Ishikawa (cell line): Measurements from ENCODE around the gene PDE1C.

Experiments
- CEBPB ChIP-seq: IDR thresholded peaks from 2 replicates; pipeline ENCODE4 v1.6.1; 2012
- CREB1 ChIP-seq: IDR thresholded peaks from 2 replicates; pipeline ENCODE4 v1.6.1; 2012; ENCODE audit warnings: low read depth
- EGR1 ChIP-seq: IDR thresholded peaks from 2 replicates; pipeline ENCODE4 v1.6.1; 2012
- EP300 ChIP-seq: IDR thresholded peaks from 2 replicates; pipeline ENCODE4 v1.6.1; 2012; ENCODE audit warnings: borderline replicate concordance
- FOXM1 ChIP-seq: IDR thresholded peaks from 2 replicates; pipeline ENCODE4 v1.6.1; 2012; ENCODE audit warnings: low read depth, borderline replicate concordance
- MAX ChIP-seq: IDR thresholded peaks from 2 replicates; pipeline ENCODE4 v1.6.1; 2012
- NFIC ChIP-seq: IDR thresholded peaks from 2 replicates; pipeline ENCODE4 v1.6.1; 2012
- RAD21 ChIP-seq: IDR thresholded peaks from 2 replicates; pipeline ENCODE4 v1.6.1; 2012; ENCODE audit warnings: low read depth
- REST ChIP-seq: IDR thresholded peaks from 2 replicates; pipeline ENCODE4 v1.6.1; 2012; ENCODE audit warnings: low read depth, mild to moderate bottlenecking
- TAF1 ChIP-seq: IDR thresholded peaks from 2 replicates; pipeline ENCODE4 v1.6.1; 2012; ENCODE audit warnings: low read depth, mild to moderate bottlenecking
- TCF12 ChIP-seq: IDR thresholded peaks from 2 replicates; pipeline ENCODE4 v1.6.1; 2012; ENCODE audit warnings: low read depth
- TEAD4 ChIP-seq: IDR thresholded peaks from 2 replicates; pipeline ENCODE4 v1.6.1; 2012
- YY1 ChIP-seq: IDR thresholded peaks from 2 replicates; pipeline ENCODE4 v1.6.1; 2012; ENCODE audit warnings: low read depth
- ZBTB7A ChIP-seq: IDR thresholded peaks from 2 replicates; pipeline ENCODE4 v1.6.1; 2012; ENCODE audit warnings: low read depth
- TF ChIP-seq, protein P1 (sequence below): IDR thresholded peaks from 2 replicates; pipeline ENCODE4 v1.6.1; 2012

Gene PDE1C

DNA sequence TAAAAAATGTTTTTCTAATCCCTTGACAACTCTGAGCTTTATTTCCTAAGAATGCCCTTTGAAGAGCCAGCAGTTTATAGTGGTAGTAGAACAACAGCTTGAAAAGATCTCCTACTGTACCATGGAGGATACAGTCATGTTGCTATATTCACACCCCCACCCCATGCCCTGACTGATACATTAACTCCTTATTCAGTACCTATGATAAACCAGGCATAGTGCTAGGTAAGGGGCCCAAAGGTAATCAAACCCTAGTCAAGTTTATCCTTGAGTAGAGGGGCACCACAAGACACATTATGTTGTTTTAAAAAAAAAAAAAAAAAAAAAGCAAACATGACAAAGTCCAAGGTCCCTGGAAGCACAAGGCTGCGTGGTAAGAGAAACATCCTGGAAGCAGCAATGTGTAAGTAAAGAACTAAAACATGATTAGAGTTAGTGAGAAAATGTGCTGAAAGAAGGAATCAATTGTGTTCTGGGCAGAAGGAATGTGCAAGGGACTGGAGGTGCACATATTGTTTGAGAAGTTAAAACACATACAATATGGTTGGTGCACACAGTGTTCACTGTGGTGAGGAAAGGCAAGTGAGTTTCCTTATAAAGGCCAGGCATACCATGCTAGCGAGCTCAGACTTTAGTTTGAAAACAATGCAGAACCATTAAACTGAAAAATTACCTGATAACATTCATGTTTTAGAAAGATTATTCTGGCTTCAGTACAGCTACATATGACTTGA lies 51.2 kb downstream of the PDE1C start:
- TF ChIP-seq EP300 (no peak), TAF1 (no peak), REST (no peak), MAX (no peak), EGR1 (no peak), YY1 (no peak), CREB1 (no peak), CEBPB (no peak), TEAD4 (no peak), NFIC (no peak), TCF12 (no peak), FOXM1 (no peak), RAD21 (no peak), ZBTB7A (no peak)
- TF ChIP-seq, protein P1, sequence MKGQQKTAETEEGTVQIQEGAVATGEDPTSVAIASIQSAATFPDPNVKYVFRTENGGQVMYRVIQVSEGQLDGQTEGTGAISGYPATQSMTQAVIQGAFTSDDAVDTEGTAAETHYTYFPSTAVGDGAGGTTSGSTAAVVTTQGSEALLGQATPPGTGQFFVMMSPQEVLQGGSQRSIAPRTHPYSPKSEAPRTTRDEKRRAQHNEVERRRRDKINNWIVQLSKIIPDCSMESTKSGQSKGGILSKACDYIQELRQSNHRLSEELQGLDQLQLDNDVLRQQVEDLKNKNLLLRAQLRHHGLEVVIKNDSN, result no peak

- no peak for TF ChIP-seq RAD21
Observed at GRCh38 chr7:32015133-32015532, 55.1 kb downstream of the PDE1C start.

GRCh38 chr7:32005577-32005976 lies 64.6 kb downstream of the PDE1C start:
- no peak for TF ChIP-seq MAX
- TF ChIP-seq CEBPB, result no peak
- no peak for TF ChIP-seq REST
- no peak for TF ChIP-seq EGR1
- TF ChIP-seq, protein P1, result no peak
- no peak for TF ChIP-seq RAD21
- TF ChIP-seq TCF12, result no peak
- TF ChIP-seq EP300, result no peak
- TF ChIP-seq ZBTB7A, result no peak
- no peak for TF ChIP-seq CREB1
- TF ChIP-seq FOXM1, result no peak
- TF ChIP-seq YY1, result no peak
- TF ChIP-seq TAF1, result no peak
- TF ChIP-seq NFIC, result no peak
- TF ChIP-seq TEAD4, result no peak

DNA sequence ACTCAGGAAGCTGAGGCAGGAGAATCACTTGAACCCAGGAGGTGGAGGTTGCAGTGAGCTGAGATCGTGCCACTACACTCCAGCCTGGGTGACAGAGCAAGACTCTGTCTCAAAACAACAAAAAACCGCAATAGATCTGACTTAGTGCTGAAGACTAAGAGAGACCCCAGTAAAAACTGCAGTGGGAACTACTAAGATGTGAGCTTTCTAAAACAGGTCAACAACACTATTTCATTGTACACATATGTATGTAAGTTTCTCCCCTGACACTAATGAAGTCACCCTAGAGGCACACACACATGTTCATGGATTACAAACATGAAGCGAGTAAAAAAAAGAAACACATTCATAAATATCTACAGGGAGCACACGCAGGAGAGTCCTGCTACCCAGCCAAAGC lies 68.3 kb downstream of the PDE1C start:
- TF ChIP-seq YY1, result no peak
- TF ChIP-seq FOXM1, result no peak
- TF ChIP-seq MAX, result no peak
- no peak for TF ChIP-seq NFIC
- TF ChIP-seq EP300, result no peak
- TF ChIP-seq CEBPB, result no peak

DNA sequence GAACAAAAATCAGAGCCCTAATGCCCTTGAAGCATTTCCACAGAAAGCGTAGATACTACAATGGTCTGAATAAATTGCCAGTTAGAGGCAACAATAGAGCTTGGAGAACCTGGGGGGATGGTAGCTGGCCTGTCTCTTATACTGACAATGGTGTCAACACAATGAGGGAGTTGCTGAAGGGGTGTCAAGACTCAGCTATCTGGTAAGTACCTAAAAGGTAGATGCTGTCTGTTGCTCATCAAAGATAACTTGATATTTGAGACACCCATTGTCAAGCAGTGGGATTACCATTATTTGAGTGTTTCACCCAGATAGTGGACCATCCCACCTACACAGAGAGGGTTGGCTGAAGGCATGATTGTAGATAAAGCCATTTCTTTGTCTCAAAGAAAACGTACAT lies 72.8 kb downstream of the PDE1C start:
- TF ChIP-seq TAF1, result no peak
- no peak for TF ChIP-seq TCF12
- TF ChIP-seq FOXM1, result no peak
- TF ChIP-seq, protein P1, result no peak
- no peak for TF ChIP-seq CREB1
- no peak for TF ChIP-seq CEBPB
- no peak for TF ChIP-seq NFIC
- TF ChIP-seq REST, result no peak
- no peak for TF ChIP-seq TEAD4
- TF ChIP-seq ZBTB7A, result no peak
- no peak for TF ChIP-seq EGR1
- no peak for TF ChIP-seq RAD21
- no peak for TF ChIP-seq YY1
- no peak for TF ChIP-seq EP300
- TF ChIP-seq MAX, result no peak
